Activated CD4-positive, alpha-beta T cell treated with anti-CD3 and anti-CD28 coated beads, Interleukin-2, amount 50 U/mL, for 1 hour (primary cell): Measurements from ENCODE around the gene FASN.

Experiments used
- DNase-seq: peaks from one replicate; pipeline ENCODE4 v3.0.0-alpha.2; 2020

The FASN gene

DNA sequence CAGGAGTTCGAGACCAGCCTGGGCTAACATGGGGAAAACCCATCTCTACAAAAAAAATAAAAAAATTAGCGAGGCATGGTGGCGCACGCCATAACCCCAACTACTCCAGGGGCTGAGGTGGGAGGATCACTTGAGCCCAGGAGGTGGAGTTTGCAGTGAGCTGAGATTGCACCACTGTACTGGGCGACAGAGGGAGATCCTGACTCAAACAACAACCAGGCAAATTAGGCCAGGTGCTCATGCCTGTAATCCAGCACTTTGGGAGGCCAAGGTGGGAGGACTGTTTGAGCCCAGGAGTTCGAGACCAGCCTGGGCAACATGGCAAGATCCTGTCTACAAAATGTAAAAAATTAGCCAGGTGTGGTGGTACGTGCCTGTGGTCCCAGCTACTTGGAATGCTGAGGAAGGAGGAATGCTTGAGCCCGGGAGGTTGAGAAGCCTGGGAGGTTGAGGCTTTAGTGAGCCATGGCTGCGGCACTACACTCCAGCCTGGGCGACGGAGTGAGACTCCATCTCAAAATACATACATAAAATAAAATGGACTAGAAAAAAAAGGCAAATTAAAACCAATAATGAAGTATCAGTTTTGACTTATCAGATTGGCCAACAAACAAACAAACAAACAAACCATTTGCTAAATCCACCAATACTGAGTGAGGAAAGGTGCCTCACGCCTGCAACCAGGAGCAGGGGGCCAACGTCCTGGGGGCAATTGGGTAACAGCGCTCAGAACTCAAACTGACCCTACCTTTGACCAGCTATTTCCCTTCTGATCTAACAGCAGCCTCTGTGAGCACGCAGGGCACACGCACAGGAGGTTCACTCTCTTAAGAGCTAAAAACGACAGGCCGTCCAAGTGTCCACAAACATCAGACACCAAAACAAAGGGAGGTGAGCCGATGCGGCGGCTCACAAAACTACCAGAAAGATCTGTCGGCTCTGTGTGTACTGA, 19.4 kb upstream of the FASN start:
- DNase-seq: no peak

DNA sequence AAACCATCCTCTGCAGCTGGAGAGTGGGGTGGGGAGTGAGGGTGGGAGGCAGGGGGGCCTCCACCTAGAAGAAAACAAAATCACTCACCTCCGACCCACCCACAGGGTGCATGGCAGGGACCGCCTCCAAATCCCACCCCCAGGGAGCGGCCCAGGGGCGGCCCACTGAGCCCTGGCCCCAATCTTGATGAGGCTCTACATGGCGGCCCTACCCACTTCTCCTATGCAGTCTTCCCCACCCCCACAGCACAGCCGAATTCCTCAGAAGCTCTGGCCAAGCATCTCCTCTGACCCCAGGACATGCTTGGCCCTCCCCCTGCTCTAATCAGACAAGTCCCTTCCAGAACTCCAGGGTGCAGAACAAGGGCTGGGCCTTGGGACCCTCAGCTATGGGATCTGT, 18.2 kb upstream of the FASN start:
- no peak for DNase-seq

DNA sequence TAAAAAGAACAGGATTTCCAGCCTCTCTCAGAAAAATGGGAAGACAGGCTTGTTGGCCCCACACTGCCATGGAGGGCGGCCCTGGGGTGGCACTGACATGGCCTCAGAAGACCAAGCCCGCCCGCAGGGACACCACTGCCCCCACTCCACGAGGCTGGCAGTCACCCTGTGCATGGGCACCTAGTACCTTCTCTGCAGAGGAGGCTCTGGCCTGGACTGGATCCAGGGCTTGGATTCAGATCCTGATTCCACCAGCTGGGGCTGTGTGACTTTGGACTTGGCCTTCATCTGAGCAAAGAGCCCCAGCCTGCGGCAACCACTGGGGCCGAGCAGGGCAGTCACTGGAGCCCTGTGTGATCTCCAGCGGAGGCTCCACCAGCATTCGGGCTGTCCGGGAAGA, 16.8 kb upstream of the FASN start:
- DNase-seq: no peak

DNA sequence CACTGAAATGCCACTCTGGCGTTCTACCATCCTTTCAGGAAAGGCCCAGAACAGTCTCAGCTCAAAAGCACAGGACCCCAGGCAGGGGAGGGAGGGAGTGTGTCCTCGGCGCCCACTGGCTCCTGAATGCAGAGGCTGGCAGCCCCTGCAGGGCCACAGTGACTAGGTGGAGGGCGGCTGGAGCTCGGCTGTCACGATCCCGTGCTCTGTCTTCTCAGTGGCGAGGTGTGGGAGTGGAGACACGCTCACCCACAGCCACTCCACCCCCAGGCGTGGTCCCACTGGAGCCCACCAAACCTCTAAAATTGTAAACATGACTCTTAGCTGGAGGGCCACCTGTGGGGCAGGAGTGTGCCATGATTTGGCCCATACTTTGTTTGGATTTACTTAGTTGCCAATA, 16.4 kb upstream of the FASN start:
- no peak for DNase-seq

DNA sequence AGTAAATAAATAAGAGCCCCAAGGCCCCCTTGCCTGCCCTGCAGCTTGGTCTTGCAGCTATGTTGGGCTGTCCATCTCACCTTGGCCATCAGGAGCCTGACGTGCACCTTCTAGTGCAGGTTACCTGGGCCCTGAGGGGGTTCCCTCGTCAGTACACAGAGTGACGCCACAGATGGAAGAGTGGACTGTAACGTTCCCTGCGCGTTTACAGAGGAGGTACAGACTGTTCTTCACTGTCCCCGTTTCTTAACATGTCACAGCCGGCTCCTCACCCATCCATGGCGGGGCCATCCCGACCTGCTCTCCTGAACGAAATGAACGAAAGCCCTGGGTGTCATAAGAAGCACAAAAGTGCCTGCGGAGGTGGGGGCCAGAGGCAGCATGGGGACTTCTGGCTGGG, 15.9 kb upstream of the FASN start:
- no peak for DNase-seq

DNA sequence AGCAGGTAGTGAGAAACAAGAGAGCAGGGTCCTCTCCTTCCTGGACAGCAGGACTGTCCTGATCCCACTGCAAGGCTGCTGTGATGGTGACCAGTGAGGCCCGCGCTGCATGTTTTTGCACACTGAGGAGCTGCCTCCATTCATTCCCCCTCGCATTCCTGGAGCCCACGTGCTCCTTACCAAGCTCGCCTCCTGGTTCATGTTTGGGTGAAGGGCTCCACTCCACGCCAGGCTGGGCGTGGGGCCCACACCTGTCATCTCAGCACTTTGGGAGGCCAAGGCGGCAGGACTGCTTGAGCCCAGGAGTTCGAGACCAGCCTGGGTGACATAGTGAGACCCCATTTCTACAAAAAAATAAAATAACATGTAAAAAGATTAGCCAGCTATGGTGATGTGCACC, 15.4 kb upstream of the FASN start:
- DNase-seq: no peak

DNA sequence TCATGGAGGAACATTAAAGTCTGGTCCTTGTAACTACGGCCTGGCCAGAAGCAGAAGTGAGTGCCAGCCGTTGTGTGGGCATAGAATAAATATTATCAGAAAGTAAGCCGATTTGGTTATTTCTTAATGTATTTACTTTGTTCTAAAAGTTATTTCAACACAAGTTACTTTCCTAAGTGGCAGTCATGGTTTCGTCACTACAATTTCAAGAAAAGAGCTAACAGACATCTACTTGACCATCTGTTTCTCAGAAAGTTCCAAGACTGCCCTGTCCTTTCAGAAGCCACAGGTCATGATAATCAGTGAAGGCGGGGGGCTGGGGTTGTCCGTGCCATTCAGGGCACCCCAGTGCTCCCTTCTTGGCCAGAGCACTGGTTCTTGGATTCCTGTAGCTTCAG, 14.9 kb upstream of the FASN start:
- DNase-seq: no peak

DNA sequence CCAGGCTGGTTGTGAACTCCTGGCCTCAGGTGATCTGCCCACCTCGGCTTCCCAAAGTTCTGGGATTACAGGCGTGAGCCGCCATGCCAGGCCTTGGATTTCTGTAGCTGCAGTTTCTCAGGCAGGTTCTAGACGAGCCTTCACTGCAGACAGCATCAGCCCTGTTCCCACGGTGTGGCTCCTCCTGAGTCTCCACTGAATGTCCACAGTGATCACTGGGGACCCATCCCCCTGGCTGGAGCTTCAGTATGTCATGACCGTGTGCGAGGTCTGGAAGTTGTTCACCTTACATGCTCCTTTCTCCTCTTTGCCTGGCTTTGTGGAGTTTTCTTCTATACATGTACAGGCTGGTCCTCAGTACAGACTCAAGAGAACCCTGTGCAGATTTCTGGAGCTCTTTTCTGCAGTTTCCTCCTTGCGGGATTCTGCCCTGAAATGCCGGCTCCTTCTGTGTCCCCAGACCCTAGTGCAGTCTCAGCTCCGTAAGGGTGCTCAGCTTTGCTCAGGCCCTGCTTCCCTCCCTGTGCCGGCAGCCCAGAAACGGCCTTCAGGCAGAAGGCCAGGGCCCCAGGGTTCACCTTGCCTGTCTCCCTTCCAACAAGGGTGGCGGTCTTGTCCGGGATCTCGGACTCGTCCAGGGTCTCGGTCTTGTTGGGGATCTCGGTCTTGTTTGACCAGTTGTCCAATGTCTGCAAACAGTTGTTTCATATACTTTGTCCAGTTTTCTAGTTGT, 14.3 kb upstream of the FASN start:
- DNase-seq: no peak

DNA sequence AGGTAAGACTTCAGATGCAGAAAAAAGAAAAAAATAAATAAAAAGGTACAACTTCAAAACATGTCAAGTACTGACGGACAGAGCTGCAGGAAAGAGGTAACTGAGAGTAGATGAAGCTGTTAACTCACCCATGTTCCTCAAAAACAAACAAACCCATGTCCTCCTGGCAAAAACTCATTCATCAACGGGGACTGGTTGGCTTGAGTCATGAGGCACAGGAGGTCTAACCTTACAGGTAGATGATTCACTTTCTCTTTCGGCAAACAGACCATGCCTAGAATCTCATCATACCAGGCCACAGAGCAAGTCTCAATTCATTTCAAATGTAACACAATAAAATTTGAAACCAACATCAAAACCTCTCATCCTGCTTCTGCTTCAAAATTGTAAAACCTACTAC, 12.3 kb upstream of the FASN start:
- no peak for DNase-seq

DNA sequence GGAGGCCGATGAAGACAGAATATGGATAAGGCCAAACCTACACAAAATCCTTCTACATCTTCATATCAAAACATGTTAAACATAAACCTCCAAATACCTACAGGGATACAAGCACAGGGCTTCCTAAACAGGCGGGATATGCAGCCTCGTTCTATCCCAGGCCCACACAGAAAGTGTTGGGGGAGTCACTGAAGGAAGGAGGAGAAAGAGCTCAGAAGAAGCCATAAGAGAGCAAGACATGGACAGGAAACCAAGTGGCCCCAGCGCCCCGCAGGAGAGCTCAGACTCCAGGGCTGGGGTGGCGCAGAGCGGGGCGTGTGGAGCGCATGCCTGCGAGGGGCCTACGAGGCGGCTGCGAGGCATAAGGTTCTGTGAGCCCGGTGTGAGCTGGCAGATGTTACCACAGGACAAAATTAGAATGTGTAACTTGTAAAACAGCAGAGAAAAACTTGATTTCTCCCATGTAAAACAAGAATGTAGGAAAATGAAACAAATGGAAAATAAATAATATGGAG, 11.0 kb upstream of the FASN start:
- DNase-seq: no peak

DNA sequence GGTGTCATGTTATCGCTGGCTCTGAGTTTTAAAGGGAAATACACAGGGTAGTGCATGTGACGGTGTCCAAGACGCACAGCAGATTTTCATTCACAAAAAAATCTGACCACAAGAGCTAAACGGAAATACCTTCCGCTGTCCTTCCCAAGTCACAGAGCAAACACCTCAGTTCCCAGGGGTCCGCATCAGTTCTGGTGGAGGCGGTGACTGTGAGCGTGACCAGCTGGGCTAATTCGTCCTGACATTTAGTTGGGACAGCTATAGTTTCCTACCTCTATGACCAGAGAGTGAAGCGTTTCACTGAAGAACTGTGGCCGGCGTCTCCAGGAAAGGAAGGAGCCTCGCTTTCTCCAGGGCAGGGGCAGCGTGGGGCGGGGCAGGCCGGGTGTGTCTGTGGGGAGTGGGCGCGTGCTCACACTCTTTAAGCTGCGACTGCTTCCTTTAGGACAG, 10.5 kb upstream of the FASN start:
- DNase-seq: no peak

DNA sequence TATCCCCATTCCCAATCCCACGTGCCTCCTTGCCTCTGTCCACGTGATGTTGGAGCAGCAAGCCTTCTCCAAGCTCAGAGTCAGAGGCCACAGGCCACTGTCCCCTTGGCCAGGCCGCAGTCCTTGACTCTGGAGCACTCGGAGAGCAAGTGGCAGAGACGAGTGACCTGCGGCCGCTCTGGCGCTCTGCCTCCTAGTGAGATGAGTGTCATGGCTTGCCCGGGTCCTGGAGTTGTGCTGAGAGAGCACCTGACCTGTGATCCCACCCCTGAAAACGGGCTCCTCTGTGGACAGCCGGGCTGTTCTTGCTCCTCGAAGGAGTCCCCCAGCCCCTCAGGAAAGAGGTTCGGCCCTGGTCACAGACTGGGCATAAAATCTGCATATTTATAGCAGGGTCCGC, 10.0 kb upstream of the FASN start:
- no peak for DNase-seq

DNA sequence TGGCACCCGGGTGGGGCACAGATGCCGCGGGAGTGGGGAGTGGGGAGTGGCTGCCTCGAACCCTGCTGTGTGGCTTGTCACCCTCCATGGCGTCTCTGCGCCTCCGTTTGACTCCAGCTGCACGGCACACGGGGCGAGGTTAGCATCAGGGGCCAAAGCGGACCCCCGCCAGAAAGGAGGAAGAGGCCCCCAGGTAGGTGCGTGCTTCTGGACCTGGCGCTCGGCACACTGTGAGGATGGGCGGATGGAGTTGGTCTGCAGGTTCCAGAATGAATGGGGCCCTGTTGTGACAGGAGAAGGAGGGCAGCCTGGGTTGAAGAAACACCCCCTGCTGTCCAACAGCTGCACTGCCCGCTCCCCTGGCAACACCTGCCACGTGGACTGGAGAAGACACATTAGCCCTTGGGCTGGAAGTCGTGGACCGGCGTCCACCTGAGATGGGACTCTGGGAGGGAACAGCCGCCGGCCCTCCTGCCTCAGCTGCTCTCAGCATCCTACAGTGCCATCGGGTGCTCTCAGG, 9.4 kb upstream of the FASN start:
- DNase-seq: no peak

DNA sequence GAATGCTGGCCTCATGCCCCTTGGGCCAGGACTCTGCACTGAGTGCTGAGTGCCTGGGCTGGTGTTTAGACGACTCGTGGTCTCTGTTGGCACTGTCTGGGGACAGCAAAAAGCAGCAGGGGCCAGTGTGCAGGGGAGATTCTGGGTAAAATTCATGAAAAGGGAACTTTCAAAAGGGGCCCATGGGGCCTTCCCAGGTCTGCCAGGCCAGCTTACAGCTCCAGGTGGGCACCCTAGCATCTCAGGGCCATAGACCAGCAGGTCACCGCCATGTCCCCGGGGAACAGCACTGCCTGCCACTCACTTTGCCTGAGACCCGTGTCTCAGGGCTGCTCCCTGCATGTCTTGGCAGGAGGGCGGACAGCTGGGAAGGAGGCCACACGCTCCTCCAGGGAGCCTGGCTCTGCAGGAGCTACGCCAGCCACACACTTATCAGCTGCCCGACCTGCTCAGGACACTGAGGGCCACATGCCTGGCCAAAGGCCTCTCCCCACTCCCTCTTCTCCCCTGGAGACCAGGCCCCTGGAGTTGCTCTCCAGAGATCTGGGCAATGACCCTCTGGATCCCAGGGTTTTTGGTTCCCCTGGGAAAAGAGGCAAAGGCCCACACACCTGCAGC, 8.8 kb upstream of the FASN start:
- DNase-seq: no peak

DNA sequence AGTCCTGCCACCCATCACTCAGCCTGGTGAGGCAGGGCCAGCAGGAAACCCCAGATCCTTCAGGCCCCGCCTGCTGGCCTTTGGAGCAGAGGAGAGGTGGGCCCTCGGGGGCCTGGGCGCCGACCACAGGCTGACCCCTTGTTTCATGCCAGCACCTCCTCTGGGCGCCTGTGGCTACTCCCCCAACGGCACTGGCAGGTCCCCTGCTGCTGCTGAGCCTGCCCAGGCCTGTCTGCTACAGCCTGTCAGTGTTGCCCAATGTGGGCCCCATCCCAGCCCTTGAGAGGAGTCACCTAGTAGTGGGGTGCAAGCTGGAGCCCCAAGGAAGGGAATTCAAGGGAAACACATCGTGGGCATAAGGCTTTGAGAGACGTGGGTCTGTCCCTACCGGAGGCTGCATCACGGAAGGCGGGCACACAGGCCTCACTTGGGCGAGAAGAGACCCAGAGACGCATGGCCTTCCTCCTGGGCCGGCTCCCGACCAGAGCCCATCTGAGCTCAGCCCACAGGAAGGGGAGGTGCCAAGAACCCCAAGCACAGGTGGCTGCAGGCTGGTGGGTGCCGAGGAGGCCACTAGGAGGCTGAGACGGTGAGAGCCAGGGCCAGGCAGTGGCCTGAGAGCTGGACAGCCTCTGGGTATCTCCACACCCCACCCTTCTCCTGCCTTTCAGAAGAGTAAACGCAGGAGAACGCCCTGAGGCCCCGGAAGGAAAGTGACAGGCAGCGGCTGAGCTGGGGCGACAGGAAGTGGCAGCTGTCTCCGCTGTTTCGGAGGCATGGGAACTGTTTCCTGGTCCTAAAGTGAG, 8.0 kb upstream of the FASN start:
- DNase-seq: peak; percentile 37

DNA sequence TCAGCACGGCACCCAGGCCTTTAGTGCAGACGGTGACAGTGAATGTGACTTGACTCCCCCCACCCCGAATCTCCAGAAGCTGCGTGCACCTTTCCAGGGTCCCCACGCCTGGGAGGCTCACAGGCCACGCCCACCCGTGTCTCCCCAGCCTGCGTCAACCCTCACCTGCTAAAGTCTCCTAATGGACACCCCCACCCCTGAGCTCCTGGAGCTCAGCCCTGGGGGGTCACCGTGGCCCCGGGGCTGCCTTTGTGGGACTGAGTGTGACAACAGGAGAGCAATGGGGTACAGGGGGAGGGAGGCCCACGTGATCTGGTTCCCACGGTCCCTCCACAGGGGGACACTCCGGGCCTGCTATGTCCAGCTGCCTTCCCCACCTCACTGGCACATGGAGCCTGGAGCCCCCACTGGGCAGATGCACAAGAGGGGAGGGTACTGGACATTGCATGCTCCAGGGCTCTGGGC, 7.4 kb upstream of the FASN start:
- DNase-seq: no peak

DNA sequence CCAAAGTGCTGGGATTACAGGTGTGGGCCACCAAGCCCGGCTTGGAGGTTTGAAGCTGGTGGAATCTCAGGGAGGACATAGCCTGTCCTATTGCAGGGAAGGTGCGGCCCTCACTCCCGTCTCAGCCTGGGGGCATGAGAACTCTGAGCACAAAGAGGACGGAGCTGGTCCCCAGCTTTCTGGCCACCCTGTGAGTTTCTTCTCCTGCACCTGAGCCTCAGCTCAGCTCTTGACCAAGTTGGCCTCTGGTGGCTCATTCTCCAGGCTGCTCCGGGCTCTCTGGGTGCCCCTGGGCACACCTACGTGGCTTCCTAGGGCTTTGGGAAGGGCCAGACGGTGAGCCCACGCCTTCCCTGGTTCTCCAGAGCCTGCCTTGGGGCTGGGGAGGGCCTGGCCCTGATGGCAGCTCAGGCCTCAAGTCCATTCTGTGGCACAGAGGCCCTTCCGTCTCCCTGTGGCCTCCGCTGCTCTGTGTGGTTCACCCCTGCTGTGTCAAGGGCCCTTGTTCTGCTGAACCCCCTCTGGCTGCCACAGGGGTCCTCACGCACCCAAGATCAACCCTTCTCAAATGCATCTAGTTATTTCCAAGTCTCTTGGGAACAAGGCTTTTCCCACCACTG, 6.9 kb upstream of the FASN start:
- no peak for DNase-seq

DNA sequence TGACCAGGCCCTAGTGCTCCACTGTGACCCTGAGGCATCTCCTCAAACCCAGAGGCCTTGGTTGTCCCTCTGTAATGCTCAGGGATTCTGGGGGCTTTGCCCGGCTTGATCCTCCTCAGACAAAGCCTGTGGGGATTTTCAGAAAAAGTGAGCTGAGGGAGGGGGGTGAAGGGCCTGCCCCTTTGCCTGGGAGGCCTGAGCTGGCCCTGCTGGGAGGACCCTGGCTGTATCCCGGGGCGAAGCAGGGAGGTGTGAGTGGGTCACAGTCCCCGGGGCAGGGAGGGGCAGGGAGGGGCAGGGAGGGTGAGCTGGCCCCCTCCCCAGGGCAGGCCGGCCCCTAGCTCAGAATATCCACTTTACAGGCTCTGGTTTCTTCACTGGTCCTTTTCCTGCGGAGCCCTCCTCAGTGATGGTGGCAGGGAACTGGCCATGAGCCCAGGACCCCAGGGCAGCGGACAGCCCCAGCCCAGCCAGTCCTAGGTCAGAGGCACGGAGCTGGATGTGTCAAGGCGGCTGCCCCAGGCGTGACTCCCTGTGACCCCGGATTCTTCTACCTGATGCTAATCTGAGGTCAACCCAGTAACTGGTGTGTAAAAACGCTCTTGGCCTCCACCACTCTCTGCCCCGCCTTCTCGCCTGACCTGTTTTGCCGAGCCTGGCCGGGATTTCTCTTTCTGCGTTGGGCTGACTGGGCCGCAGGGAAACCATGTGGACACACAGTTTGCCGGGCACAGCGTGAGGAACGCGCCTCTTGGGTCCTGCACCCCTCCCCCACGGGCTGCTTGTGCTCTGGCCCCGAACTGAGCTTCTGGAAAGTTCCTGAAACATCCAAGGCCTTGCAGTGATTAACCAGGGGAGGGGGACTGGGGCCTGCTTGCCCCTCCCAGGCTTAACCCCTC, 5.8 kb upstream of the FASN start:
- no peak for DNase-seq

DNA sequence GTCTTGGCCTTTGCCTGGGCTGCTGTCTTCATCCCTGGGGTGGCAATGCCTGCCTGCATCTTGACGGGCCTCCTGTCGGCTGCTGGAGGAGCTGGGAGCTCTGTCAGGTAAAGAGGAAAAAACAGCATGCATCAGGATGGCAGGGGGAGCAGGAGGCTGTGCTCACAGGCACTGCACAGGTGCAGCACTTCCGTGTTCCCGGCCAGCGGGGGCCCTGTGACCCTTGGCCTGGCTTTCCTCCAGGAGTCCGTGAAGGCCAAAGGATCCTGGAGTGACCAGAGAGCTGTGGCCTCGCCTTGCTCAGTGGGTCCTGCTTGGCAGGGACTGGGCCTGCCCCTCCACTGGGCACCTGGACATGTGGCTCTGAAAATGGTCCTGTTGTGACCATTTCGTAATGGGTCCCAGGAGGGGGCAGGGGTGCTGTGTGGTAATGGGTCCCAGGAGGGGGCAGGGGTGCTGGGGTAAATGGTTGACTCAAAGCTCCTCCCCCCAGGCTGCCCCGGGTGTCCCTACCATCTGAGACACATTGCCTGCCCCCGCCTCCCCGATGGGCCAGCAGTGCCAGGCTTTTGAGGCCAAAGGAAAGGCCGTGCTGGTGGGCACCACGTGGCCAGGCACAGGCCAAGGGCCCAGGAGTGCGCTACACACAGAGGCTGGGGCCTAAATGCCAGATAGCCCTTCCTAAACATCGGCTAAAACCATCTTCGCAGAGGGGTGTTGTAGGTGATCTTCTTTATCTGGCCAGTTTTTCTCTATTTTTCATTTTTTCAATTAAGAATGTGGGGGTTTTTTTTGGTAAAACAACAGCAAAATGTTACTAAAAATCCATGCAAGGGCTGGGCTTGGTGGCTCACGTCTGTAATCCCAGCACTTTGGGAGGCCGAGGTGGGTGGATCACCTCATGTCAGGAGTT, 4.0 kb upstream of the FASN start:
- DNase-seq: no peak

DNA sequence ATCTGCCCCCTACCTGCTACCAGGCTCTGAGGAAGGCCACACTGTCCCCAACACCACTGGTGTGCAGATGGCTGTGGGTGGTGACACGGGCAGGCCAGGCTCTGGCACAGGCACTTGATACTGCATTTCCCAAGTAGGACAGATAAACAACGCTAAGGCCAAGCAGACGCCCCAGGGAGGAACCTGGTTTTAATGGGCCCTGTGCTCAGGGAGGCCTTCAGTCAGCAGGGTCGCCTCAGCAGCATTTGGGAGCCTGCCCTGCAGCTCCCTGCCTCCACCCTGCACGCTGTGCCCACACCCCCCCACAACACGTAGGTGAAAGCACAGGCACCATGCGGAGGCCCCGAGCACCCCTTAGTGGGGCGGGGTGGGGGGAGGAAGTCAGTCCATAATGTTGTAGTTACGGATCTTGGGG, 3.3 kb upstream of the FASN start:
- DNase-seq: no peak
